GM21825 (cell line): ENCODE results near the gene HELT.
"Not testable (repeated sequence)": the region's sequence is repeated elsewhere in the genome, so short reads cannot be mapped to it uniquely, and the experiment has no call there.

Experiments used
- ATAC-seq: cut with Tn5 transposase; IDR thresholded peaks from one replicate; pipeline ENCODE4 v1.9.1; 2021; ENCODE audit warnings: mild to moderate bottlenecking, moderate library complexity; ENCODE audit not compliant: unreplicated experiment

HELT gene

GRCh38 chr4:185035284-185035683 lies 17.0 kb downstream of the HELT start:
- no peak for ATAC-seq

- ATAC-seq, result no peak
Observed at GRCh38 chr4:185036019-185036418, 17.7 kb downstream of the HELT start.

DNA sequence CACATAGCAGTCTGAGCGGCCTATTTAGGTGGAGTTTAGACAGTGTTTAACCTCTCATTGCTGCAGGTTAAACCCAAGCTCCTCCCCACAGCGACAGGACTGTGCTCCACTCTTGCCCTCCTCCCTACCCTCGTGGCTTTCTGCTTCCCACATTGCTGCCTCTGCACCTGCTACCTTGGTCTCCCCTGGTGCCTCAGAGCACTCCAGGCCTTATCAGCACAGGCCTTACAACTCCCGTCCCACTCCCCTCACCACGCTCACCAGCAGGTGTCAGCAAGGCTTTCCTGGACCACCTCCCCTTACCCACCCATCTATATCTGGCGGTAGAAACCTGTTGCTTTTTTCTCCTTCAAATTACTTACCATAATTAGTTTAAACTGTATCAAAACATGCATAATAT lies 18.6 kb downstream of the HELT start:
- no peak for ATAC-seq

DNA sequence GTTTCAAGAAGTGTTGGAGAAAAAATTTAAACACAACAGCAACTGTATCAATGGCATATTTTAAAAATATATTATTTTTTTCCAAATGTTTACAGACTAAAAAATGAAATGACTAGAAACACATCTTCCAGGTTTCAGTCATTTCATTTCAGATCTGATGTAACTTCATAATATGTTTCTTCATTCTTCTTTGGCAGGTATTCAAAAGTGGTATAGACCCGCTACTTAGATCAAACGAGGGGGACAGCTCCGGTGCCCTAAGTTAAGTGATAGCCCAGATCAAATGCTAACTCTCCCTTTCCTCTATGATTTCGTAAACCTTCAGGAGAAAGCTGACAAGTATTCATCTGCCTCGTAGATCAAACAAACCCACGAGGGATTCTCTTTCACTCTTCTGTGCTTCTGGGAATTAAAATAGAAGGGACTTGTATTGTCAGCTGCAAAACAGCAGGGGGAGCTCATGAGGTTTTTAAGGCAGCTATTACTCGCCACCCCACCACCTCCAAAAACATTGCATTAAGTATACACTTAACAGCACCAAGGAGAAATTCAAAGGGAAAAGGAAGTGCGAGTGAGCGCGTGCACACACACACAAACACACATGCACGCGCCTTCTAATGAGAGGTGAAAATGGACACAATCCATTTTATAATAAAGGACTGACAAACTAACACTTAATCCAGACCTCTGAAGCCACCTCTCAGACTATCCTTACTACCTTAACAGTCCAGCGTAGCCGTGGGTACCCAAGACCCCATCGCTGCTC lies 21.4 kb downstream of the HELT start:
- no peak for ATAC-seq

DNA sequence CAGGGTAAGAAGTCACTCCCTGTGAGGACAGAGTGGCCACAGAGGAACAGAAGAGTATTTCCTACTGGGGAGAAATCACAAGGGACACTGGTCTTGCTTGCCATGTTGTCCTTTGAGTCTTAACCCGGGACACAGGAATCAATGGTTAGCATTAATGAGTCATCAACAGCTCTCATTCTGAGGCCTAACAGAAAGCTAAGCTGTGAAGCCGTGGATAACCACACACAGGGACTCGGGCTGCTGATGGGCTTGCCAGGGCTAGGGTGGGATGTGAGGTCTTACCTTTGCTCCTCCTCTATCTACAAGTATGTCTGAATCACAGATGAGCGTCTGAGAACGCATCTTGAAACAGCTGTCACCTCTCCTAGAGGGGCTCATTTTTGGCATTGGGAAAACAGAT lies 22.2 kb downstream of the HELT start:
- no peak for ATAC-seq

DNA sequence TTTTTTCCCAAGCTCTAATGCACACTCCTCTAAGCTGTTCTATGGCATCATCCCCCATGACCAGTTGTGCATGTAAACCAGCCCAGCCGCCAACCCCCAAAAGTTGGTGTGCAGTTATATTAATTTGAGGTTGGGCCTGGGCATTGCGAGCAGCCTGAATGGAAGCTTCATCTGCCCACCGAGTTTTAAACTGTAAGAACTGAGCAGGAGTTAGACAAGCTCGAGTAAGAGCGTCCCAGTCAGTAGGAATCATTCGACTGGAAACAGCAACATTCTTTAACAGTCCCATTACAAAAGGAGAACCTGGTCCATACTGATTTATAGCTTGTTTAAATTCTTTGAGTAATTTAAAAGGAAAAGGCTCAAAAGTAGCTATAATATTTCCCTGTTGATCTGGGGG lies 32.0 kb downstream of the HELT start:
- not testable (repeated sequence) for ATAC-seq

GRCh38 chr4:185051283-185051682 lies 33.0 kb downstream of the HELT start:
- ATAC-seq, result not testable (repeated sequence)

GRCh38 chr4:185053746-185054145 lies 35.5 kb downstream of the HELT start:
- ATAC-seq, result no peak

DNA sequence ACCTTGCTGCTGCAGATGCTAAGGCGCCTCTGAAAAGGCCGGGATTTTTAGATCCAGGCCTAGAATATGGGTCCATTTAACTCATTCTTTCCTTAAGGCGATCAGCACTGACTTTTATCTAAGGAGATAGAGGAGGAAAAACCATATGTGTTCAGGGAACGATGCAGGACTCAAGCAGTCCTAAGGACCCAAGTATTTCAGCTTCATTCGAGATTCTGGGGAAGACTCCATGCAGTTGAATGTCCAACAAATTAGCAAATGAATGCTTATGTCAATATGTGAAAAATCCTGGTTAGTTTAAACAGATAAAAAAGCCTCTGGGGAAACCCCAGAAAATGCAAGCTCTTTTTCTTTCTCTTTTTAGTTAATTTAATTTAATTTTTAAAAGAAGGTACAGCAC lies 36.0 kb downstream of the HELT start:
- ATAC-seq, result no peak

DNA sequence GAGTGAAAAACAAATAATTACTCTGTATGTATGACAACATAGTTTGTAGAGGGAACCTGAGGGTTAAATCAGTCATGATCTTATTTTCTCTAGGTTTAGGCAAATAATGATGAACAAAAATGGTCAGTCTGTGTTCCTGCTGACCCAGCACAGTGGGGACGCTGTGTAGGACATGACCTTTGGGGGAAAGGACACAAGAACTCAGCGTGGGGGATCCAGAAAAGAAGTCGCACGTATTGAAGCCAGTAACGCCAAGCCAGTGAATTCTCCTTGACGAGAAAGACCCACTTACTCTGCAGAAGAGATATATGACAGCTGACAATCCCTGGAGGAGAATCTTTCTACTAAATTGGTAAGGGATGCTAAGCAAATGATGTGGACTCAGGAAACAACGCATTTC lies 36.6 kb downstream of the HELT start:
- no peak for ATAC-seq

DNA sequence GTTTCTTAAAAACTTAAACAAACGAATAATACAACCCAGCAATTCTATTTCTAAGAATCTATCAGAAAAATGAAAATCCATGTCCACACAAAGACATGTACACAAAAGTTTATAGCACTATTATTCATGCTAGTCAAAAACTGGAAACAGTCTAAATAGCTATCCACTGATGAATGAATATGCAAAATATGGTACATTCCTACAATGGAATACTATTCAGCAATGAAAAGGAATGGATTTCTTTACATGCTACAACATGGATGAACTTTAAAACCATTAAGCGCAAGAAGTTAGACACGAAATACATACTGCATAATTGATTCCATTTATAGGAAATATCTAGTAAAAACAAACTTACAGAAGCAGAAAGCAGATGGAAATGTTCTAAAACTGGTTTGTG lies 43.3 kb downstream of the HELT start:
- no peak for ATAC-seq

DNA sequence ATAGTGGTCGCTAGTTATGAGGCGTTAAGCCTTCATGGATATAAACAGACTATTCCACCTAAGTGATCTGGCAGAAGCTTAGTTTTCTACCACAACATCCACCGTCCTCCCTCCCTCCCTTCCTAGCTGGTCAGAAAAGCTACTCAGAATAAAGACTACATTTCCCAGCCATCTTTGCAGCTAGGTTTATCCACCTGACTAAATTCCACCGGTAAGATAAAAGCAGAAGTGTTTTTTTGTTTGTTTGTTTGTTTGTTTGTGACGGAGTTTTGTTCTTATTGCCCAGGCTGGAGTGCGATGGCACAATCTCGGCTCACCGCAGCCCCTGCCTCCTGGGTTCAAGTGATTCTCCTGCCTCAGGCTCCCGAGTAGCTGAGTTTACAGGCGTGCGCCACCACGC lies 44.3 kb downstream of the HELT start:
- no peak for ATAC-seq

DNA sequence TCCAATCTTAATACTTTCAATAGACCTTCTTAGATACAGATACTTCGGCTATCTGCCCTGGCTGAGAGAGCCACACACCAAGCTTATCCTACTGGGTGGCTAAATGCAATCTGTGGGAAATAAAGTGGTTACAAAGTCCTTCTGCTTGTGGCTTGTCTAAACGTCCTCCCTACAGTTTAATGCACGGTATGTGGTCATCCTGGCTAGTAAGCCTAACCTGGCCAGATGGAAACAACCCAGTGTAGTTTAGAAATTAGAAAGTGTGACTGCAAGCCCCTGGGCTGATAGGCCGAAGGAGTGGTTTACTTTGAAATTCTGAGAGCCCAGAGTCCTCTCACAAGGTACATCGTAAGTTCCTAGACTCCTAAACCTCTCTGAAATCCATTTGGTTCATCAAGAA lies 47.9 kb downstream of the HELT start:
- ATAC-seq, result no peak

DNA sequence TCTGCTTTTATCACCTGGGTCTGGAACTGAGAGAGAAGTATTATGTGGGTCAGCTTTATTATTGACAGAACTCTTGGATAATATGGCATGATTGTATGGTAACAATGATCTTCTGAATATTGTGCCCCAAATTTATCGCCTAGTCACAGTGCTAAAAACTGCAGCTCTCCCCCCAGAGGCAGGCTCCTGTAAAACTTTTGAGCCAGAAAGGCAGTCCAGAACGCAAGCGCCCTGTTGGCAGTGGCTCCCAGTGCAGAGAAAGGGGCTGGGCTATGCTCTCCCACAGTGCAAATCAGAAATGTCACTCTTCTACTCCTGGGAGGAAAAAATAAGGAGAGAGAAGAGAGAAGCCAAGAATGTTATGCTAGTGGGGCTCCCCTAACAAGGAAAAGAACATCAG lies 50.5 kb downstream of the HELT start:
- no peak for ATAC-seq
